ENCODE data around the gene CHSY1.

The CHSY1 gene

GRCh38 chr15:101149864-101150722 is 101.8 kb downstream of the CHSY1 start:
- no peak for DNase-seq

GRCh38 chr15:101148881-101149664 is 102.8 kb downstream of the CHSY1 start:
- DNase-seq = no peak

GRCh38 chr15:101148166-101148880 is 103.5 kb downstream of the CHSY1 start:
- no peak for DNase-seq

- no peak for DNase-seq
Measured at GRCh38 chr15:101147181-101147580, 104.7 kb downstream of the CHSY1 start.

- no peak for DNase-seq
Measured at GRCh38 chr15:101146118-101146702, 105.6 kb downstream of the CHSY1 start.

GRCh38 chr15:101145362-101145761 is 106.5 kb downstream of the CHSY1 start:
- DNase-seq = no peak

GRCh38 chr15:101143321-101143720 is 108.5 kb downstream of the CHSY1 start:
- no peak for DNase-seq

GRCh38 chr15:101142711-101143110 is 109.1 kb downstream of the CHSY1 start:
- DNase-seq = no peak

- DNase-seq = no peak
Measured at GRCh38 chr15:101141926-101142527, 109.8 kb downstream of the CHSY1 start.

GRCh38 chr15:101140697-101141065 is 111.2 kb downstream of the CHSY1 start:
- no peak for DNase-seq

GRCh38 chr15:101139986-101140696 is 111.7 kb downstream of the CHSY1 start:
- DNase-seq = no peak

- DNase-seq = no peak
Measured at GRCh38 chr15:101138913-101139880, 112.7 kb downstream of the CHSY1 start.

- no peak for DNase-seq
Measured at GRCh38 chr15:101138086-101138660, 113.7 kb downstream of the CHSY1 start.

GRCh38 chr15:101137312-101137940 is 114.4 kb downstream of the CHSY1 start:
- DNase-seq = no peak

- DNase-seq = no peak
Measured at GRCh38 chr15:101136381-101137268, 115.2 kb downstream of the CHSY1 start.

- DNase-seq = no peak
Measured at GRCh38 chr15:101135532-101136166, 116.2 kb downstream of the CHSY1 start.

- no peak for DNase-seq
Measured at GRCh38 chr15:101134780-101135179, 117.1 kb downstream of the CHSY1 start.

GRCh38 chr15:101133751-101134261 is 118.0 kb downstream of the CHSY1 start:
- DNase-seq = no peak
